Measurements from ENCODE around the gene NDUFAF2. TPM values are rescaled to one million over a fixed set of nuclear protein-coding genes. Genes with fewer than 3 reads are reported as not detected.

NDUFAF2 gene
- total and polyA plus RNA-seq, 2 experiments from 2014 or later = 28.8 to 51.2 TPM

GRCh38 chr5:61018062-61018461 is 73.1 kb downstream of the NDUFAF2 start:
- Histone ChIP-seq H3K27ac (no peak overlapping the region), H3K4me1 (ENCODE audit: low read depth) (no peaks in the 10 kb centered on the region), H3K27me3 (no peaks in the 10 kb centered on the region), H3K9me3 (ENCODE audit: low read depth) (no peaks in the 10 kb centered on the region), H3K36me3 (no peaks in the 10 kb centered on the region), H3K4me3 (no peak overlapping the region)
- no peak for DNase-seq (ENCODE audit: low read depth in 1 of 2, low spot score in 1 of 2)
- no peak for TF ChIP-seq CTCF (IDR thresholded peaks at IDR 0.05; ENCODE audit: low read depth, low read length)

- H3K4me1 ChIP-seq (ENCODE audit: low read depth) = no peaks in the 10 kb centered on the region
- H3K36me3 ChIP-seq = no peaks in the 10 kb centered on the region
- no peaks in the 10 kb centered on the region for H3K27me3 ChIP-seq
- no peak for DNase-seq (ENCODE audit: low read depth in 1 of 2, low spot score in 1 of 2)
- no peak for TF ChIP-seq CTCF (IDR thresholded peaks at IDR 0.05; ENCODE audit: low read depth, low read length)
- H3K27ac ChIP-seq = no peak overlapping the region
- H3K4me3 ChIP-seq = no peak overlapping the region
- no peaks in the 10 kb centered on the region for H3K9me3 ChIP-seq (ENCODE audit: low read depth)
These were observed 74.6 kb downstream of the NDUFAF2 start for GRCh38 chr5:61019642-61020041.

GRCh38 chr5:61020415-61020814 is 75.4 kb downstream of the NDUFAF2 start:
- H3K27ac ChIP-seq = no peak overlapping the region
- no peaks in the 10 kb centered on the region for H3K27me3 ChIP-seq
- H3K36me3 ChIP-seq = no peaks in the 10 kb centered on the region
- H3K4me3 ChIP-seq = no peak overlapping the region
- H3K9me3 ChIP-seq (ENCODE audit: low read depth) = no peaks in the 10 kb centered on the region
- no peak for TF ChIP-seq CTCF (IDR thresholded peaks at IDR 0.05; ENCODE audit: low read depth, low read length)
- peak in 1 of 2 donors; percentile 86 for DNase-seq (ENCODE audit: low read depth in 1 of 2, low spot score in 1 of 2)
- H3K4me1 ChIP-seq (ENCODE audit: low read depth) = no peaks in the 10 kb centered on the region

GRCh38 chr5:61023131-61023530 is 78.1 kb downstream of the NDUFAF2 start:
- Histone ChIP-seq H3K27me3 (no peaks in the 10 kb centered on the region), H3K27ac (no peak overlapping the region), H3K9me3 (ENCODE audit: low read depth) (no peaks in the 10 kb centered on the region), H3K36me3 (no peaks in the 10 kb centered on the region), H3K4me1 (ENCODE audit: low read depth) (no peaks in the 10 kb centered on the region), H3K4me3 (no peak overlapping the region)
- DNase-seq (ENCODE audit: low read depth in 1 of 2, low spot score in 1 of 2) = peak in 1 of 2 donors; percentile 55
- TF ChIP-seq CTCF (IDR thresholded peaks at IDR 0.05; ENCODE audit: low read depth, low read length) = no peak

- no peak overlapping the region for H3K27ac ChIP-seq
- H3K27me3 ChIP-seq = no peaks in the 10 kb centered on the region
- TF ChIP-seq CTCF (IDR thresholded peaks at IDR 0.05; ENCODE audit: low read depth, low read length) = no peak
- DNase-seq (ENCODE audit: low read depth in 1 of 2, low spot score in 1 of 2) = no peak
- H3K36me3 ChIP-seq = no peaks in the 10 kb centered on the region
- no peak overlapping the region for H3K4me3 ChIP-seq
- peaks cover 8% of the 10 kb centered on the region for H3K4me1 ChIP-seq (ENCODE audit: low read depth)
- H3K9me3 ChIP-seq (ENCODE audit: low read depth) = no peaks in the 10 kb centered on the region
These were observed 81.0 kb downstream of the NDUFAF2 start for GRCh38 chr5:61026004-61026403.

- Histone ChIP-seq H3K9me3 (ENCODE audit: low read depth) (no peaks in the 10 kb centered on the region), H3K27me3 (no peaks in the 10 kb centered on the region), H3K4me1 (ENCODE audit: low read depth) (peaks cover 8% of the 10 kb centered on the region), H3K4me3 (no peak overlapping the region), H3K36me3 (no peaks in the 10 kb centered on the region), H3K27ac (no peak overlapping the region)
- TF ChIP-seq CTCF (IDR thresholded peaks at IDR 0.05; ENCODE audit: low read depth, low read length) = no peak
- no peak for DNase-seq (ENCODE audit: low read depth in 1 of 2, low spot score in 1 of 2)
These were observed 83.4 kb downstream of the NDUFAF2 start for GRCh38 chr5:61028382-61028781.
